Measurements from ENCODE around the gene UNC45A.

Gene UNC45A

GRCh38 chr15:90966262-90966661 is 31.2 kb downstream of the UNC45A start:
- Histone ChIP-seq H3K9me3 (ENCODE audit: control insufficient read depth, insufficient read depth, low read length) (no peaks in the 10 kb centered on the region), H3K9ac (ENCODE audit: low read depth, low read length) (no peak overlapping the region), H3K4me1 (ENCODE audit: control insufficient read depth, insufficient read depth, low read length) (no peaks in the 10 kb centered on the region), H3K4me3 (ENCODE audit: low read depth, low read length) (no peak overlapping the region), H3K36me3 (ENCODE audit: control insufficient read depth, insufficient read depth, low read length) (peaks cover 43% of the 10 kb centered on the region), H3K27me3 (ENCODE audit: control insufficient read depth, insufficient read depth, low read length) (no peaks in the 10 kb centered on the region)

- Histone ChIP-seq H3K9ac (ENCODE audit: low read depth, low read length) (no peak overlapping the region), H3K36me3 (ENCODE audit: control insufficient read depth, insufficient read depth, low read length) (peaks cover 43% of the 10 kb centered on the region), H3K4me3 (ENCODE audit: low read depth, low read length) (no peak overlapping the region), H3K9me3 (ENCODE audit: control insufficient read depth, insufficient read depth, low read length) (no peaks in the 10 kb centered on the region), H3K27me3 (ENCODE audit: control insufficient read depth, insufficient read depth, low read length) (no peaks in the 10 kb centered on the region), H3K4me1 (ENCODE audit: control insufficient read depth, insufficient read depth, low read length) (no peaks in the 10 kb centered on the region)
Observed at GRCh38 chr15:90967206-90967605, 32.1 kb downstream of the UNC45A start.

DNA sequence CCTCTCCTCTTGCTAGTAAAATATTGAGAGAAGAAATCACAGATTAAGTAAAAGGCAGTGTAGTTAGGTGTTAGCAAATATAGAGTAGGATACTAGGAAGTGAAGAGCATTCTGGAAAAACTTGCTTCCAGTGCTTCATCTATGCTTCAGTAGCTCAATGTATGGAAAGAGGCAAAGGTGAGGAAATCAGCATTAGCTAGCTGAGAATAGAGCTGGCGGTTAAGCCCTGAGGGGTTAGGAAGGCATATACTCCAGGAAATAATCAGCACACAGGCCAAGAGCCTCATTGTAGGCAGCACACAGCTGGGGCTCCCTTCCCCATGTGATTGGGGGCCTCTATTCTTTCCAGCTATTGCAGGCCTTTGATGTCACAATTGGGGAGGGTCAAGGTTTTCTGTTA is 33.3 kb downstream of the UNC45A start:
- H3K9me3 ChIP-seq (ENCODE audit: control insufficient read depth, insufficient read depth, low read length): no peaks in the 10 kb centered on the region
- peaks cover 47% of the 10 kb centered on the region for H3K36me3 ChIP-seq (ENCODE audit: control insufficient read depth, insufficient read depth, low read length)
- H3K27me3 ChIP-seq (ENCODE audit: control insufficient read depth, insufficient read depth, low read length): no peaks in the 10 kb centered on the region
- no peak overlapping the region for H3K4me3 ChIP-seq (ENCODE audit: low read depth, low read length)
- no peak overlapping the region for H3K9ac ChIP-seq (ENCODE audit: low read depth, low read length)
- H3K4me1 ChIP-seq (ENCODE audit: control insufficient read depth, insufficient read depth, low read length): no peaks in the 10 kb centered on the region

- Histone ChIP-seq H3K27me3 (ENCODE audit: control insufficient read depth, insufficient read depth, low read length) (no peaks in the 10 kb centered on the region), H3K4me1 (ENCODE audit: control insufficient read depth, insufficient read depth, low read length) (no peaks in the 10 kb centered on the region), H3K9ac (ENCODE audit: low read depth, low read length) (no peak overlapping the region), H3K36me3 (ENCODE audit: control insufficient read depth, insufficient read depth, low read length) (peaks cover 52% of the 10 kb centered on the region), H3K4me3 (ENCODE audit: low read depth, low read length) (no peak overlapping the region), H3K9me3 (ENCODE audit: control insufficient read depth, insufficient read depth, low read length) (no peaks in the 10 kb centered on the region)
Observed at GRCh38 chr15:90970274-90970673, 35.2 kb downstream of the UNC45A start.

DNA sequence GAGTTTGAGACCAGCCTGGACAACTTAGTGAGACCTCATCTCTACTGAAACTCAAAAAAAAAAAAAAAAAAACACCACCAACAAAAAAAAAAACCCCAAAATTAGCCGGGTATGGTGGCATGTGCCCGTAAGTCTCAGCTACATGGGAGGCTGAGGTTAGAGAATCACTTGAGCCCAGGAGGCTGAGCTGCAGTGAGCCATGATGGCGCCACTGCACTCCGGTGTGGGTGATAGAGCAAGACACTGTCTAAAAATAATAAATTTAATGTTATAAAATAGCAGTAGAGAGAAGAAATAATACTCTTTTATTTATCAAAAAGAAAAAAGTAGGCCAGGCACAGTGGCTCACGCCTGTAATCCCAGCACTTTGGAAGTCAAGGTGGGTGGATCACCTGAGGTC is 37.0 kb downstream of the UNC45A start:
- Histone ChIP-seq H3K4me1 (ENCODE audit: control insufficient read depth, insufficient read depth, low read length) (no peaks in the 10 kb centered on the region), H3K4me3 (ENCODE audit: low read depth, low read length) (no peak overlapping the region), H3K36me3 (ENCODE audit: control insufficient read depth, insufficient read depth, low read length) (peaks cover 57% of the 10 kb centered on the region), H3K9me3 (ENCODE audit: control insufficient read depth, insufficient read depth, low read length) (no peaks in the 10 kb centered on the region), H3K27me3 (ENCODE audit: control insufficient read depth, insufficient read depth, low read length) (no peaks in the 10 kb centered on the region), H3K9ac (ENCODE audit: low read depth, low read length) (no peak overlapping the region)

- no peaks in the 10 kb centered on the region for H3K27me3 ChIP-seq (ENCODE audit: control insufficient read depth, insufficient read depth, low read length)
- peaks cover 55% of the 10 kb centered on the region for H3K36me3 ChIP-seq (ENCODE audit: control insufficient read depth, insufficient read depth, low read length)
- no peak overlapping the region for H3K9ac ChIP-seq (ENCODE audit: low read depth, low read length)
- no peaks in the 10 kb centered on the region for H3K9me3 ChIP-seq (ENCODE audit: control insufficient read depth, insufficient read depth, low read length)
- no peak overlapping the region for H3K4me3 ChIP-seq (ENCODE audit: low read depth, low read length)
- H3K4me1 ChIP-seq (ENCODE audit: control insufficient read depth, insufficient read depth, low read length): no peaks in the 10 kb centered on the region
Observed at GRCh38 chr15:90974216-90974615, 39.1 kb downstream of the UNC45A start.

DNA sequence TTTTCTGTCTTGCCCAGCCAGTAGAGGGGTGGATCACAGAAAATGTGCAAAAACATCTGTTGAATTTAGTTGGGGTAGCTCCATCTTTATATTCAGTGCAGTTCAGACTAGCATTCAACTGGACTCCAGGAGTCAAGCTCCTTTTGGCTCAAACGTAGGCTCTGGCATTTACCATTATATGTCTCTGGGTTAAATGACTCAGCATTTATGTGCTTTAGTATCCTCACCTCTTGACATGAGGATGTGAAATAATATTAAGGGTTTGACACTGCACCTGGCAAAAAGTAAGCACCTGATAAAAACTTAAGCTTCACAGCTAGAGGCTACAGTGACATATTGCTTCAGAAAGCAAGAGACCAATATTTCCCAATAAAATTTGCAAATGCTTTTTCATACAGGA is 44.5 kb downstream of the UNC45A start:
- Histone ChIP-seq H3K9ac (ENCODE audit: low read depth, low read length) (no peak overlapping the region), H3K4me1 (ENCODE audit: control insufficient read depth, insufficient read depth, low read length) (no peaks in the 10 kb centered on the region), H3K36me3 (ENCODE audit: control insufficient read depth, insufficient read depth, low read length) (peaks cover 48% of the 10 kb centered on the region), H3K4me3 (ENCODE audit: low read depth, low read length) (no peak overlapping the region), H3K9me3 (ENCODE audit: control insufficient read depth, insufficient read depth, low read length) (no peaks in the 10 kb centered on the region), H3K27me3 (ENCODE audit: control insufficient read depth, insufficient read depth, low read length) (no peaks in the 10 kb centered on the region)

GRCh38 chr15:90981681-90982080 is 46.6 kb downstream of the UNC45A start:
- Histone ChIP-seq H3K4me3 (ENCODE audit: low read depth, low read length) (no peak overlapping the region), H3K9me3 (ENCODE audit: control insufficient read depth, insufficient read depth, low read length) (no peaks in the 10 kb centered on the region), H3K9ac (ENCODE audit: low read depth, low read length) (no peak overlapping the region), H3K36me3 (ENCODE audit: control insufficient read depth, insufficient read depth, low read length) (peaks cover 36% of the 10 kb centered on the region), H3K4me1 (ENCODE audit: control insufficient read depth, insufficient read depth, low read length) (no peaks in the 10 kb centered on the region), H3K27me3 (ENCODE audit: control insufficient read depth, insufficient read depth, low read length) (no peaks in the 10 kb centered on the region)

- Histone ChIP-seq H3K9ac (ENCODE audit: low read depth, low read length) (no peak overlapping the region), H3K4me3 (ENCODE audit: low read depth, low read length) (no peak overlapping the region), H3K36me3 (ENCODE audit: control insufficient read depth, insufficient read depth, low read length) (peaks cover 35% of the 10 kb centered on the region), H3K27me3 (ENCODE audit: control insufficient read depth, insufficient read depth, low read length) (no peaks in the 10 kb centered on the region), H3K9me3 (ENCODE audit: control insufficient read depth, insufficient read depth, low read length) (no peaks in the 10 kb centered on the region), H3K4me1 (ENCODE audit: control insufficient read depth, insufficient read depth, low read length) (no peaks in the 10 kb centered on the region)
Observed at GRCh38 chr15:90982135-90982534, 47.0 kb downstream of the UNC45A start.

- Histone ChIP-seq H3K4me1 (ENCODE audit: control insufficient read depth, insufficient read depth, low read length) (peaks cover 3% of the 10 kb centered on the region), H3K27me3 (ENCODE audit: control insufficient read depth, insufficient read depth, low read length) (no peaks in the 10 kb centered on the region), H3K9ac (ENCODE audit: low read depth, low read length) (no peak overlapping the region), H3K36me3 (ENCODE audit: control insufficient read depth, insufficient read depth, low read length) (peaks cover 11% of the 10 kb centered on the region), H3K4me3 (ENCODE audit: low read depth, low read length) (no peak overlapping the region), H3K9me3 (ENCODE audit: control insufficient read depth, insufficient read depth, low read length) (no peaks in the 10 kb centered on the region)
Observed at GRCh38 chr15:90986790-90987507, 51.9 kb downstream of the UNC45A start.

DNA sequence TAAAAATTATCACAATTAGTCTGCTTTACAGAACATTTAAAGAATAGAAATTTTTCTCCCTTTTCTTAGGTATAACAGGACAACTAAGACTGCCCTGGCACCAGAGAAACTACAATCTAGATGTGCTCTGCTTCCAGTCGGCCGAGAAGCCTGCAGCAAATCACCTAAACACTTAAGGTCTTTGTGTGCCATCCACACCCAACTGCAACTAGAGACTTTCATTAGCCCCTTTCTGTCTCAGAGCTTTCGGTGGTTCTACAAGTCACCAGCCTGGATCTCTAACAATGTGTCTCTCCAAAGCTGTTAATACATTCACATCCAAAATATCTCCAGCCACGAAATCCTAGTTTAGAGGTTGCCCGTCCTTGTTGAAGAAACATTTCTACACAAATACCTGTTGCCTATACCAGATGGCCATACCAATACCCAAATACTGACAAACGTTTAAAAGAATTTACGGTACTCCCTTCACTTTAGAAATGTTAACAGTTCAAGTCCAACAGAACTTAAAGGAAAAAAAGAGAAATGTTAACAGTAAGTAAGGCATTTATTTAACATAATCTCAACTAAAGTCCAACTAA is 52.6 kb downstream of the UNC45A start:
- H3K9me3 ChIP-seq (ENCODE audit: control insufficient read depth, insufficient read depth, low read length): no peaks in the 10 kb centered on the region
- no peak overlapping the region for H3K4me3 ChIP-seq (ENCODE audit: low read depth, low read length)
- no peak overlapping the region for H3K9ac ChIP-seq (ENCODE audit: low read depth, low read length)
- H3K4me1 ChIP-seq (ENCODE audit: control insufficient read depth, insufficient read depth, low read length): peaks cover 3% of the 10 kb centered on the region
- peaks cover 9% of the 10 kb centered on the region for H3K36me3 ChIP-seq (ENCODE audit: control insufficient read depth, insufficient read depth, low read length)
- H3K27me3 ChIP-seq (ENCODE audit: control insufficient read depth, insufficient read depth, low read length): no peaks in the 10 kb centered on the region

DNA sequence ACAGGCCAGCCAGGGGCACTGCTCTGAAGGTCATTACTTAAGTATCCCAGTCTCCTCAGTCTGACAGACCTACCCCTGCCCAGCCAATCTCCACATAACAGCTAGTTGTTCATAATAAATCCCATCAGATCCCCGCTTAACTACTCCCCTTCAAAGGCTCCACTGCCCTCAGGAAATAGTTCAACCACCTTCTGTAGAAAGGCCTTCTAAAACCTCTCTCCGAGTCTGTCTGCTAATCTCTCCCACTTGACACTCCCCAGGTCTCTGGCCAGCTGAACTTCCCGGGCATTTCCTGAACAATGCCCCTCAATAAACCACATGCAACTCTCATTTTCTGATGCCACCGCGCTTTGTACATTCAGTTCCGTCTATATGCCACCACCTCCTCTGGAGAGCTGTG is 53.2 kb downstream of the UNC45A start:
- no peak overlapping the region for H3K4me3 ChIP-seq (ENCODE audit: low read depth, low read length)
- H3K36me3 ChIP-seq (ENCODE audit: control insufficient read depth, insufficient read depth, low read length): peaks cover 8% of the 10 kb centered on the region
- peak overlapping the region; percentile 18 for H3K9ac ChIP-seq (ENCODE audit: low read depth, low read length)
- no peaks in the 10 kb centered on the region for H3K9me3 ChIP-seq (ENCODE audit: control insufficient read depth, insufficient read depth, low read length)
- peaks cover 3% of the 10 kb centered on the region for H3K4me1 ChIP-seq (ENCODE audit: control insufficient read depth, insufficient read depth, low read length)
- H3K27me3 ChIP-seq (ENCODE audit: control insufficient read depth, insufficient read depth, low read length): no peaks in the 10 kb centered on the region
